Stimulated activated naive CD8-positive, alpha-beta T cell treated with anti-CD3 and anti-CD28 coated beads, Interleukin-15, Interleukin-2, amounts not matched to agents 100 ng/mL and 50 ng/mL, for 24 hours (primary cell): ENCODE measurements around the gene MYO7A.

Experiments
- H3K27ac Mint-ChIP-seq: one replicate; pipeline ENCODE4 v1.8.0; 2021; ENCODE audit warnings: mild to moderate bottlenecking, mixed read lengths
- H3K27me3 Mint-ChIP-seq: one replicate; pipeline ENCODE4 v1.8.0; 2021; ENCODE audit warnings: mixed read lengths
- H3K36me3 Mint-ChIP-seq: one replicate; pipeline ENCODE4 v1.8.0; 2021; ENCODE audit warnings: low read depth, mixed read lengths
- H3K4me1 Mint-ChIP-seq: one replicate; pipeline ENCODE4 v1.8.0; 2021; ENCODE audit warnings: low read depth, mixed read lengths
- H3K4me3 Mint-ChIP-seq: one replicate; pipeline ENCODE4 v1.8.0; 2021; ENCODE audit warnings: mild to moderate bottlenecking, mixed read lengths
- H3K9me3 Mint-ChIP-seq: one replicate; pipeline ENCODE4 v1.8.0; 2021; ENCODE audit warnings: mixed read lengths

MYO7A gene

DNA sequence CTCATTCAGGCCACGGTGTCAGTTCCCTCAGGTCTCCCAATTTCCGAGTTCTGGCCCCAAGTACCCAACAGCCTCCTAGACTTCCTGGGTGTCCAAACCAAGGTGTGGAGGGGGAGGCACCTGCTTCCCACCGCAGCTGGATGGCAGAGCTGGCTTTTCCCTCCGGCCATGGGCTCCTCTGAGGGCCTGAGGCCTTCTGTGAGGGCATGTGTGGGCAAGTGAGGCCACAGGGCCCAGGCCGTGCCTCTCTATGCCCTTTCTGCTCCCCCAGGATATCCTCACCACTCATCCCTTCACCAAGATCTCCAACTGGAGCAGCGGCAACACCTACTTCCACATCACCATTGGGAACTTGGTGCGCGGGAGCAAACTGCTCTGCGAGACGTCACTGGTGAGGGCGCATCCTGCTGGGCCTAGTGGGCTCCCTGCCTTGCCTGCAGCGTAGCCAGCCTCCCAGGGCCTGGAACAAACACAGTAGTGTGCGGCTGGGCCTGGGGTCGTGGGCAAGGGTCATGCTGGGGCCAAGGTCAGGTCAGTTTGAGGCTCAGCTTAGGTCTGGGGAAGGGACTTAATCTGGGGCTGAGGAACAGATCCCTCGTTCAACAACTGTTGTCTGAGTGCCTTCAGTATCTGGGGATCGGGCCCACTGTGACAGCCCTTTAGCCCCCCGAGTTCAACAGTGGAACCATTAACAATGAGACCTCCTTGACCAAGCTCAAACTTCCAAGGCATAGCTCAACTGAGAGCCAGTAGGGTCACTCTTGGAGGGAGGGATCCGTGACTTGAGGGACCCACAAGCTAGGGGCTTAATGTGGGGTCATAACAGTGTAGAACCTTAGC lies 85.8 kb downstream of the MYO7A start:
- Mint-ChIP-seq H3K27me3 (no peaks in the 10 kb centered on the region), H3K9me3 (no peaks in the 10 kb centered on the region), H3K4me1 (no peaks in the 10 kb centered on the region), H3K36me3 (no peaks in the 10 kb centered on the region), H3K27ac (no peak overlapping the region), H3K4me3 (no peak overlapping the region)

GRCh38 chr11:77214557-77214956 lies 86.5 kb downstream of the MYO7A start:
- Mint-ChIP-seq H3K4me3 (no peak overlapping the region), H3K36me3 (no peaks in the 10 kb centered on the region), H3K27ac (no peak overlapping the region), H3K27me3 (no peaks in the 10 kb centered on the region), H3K9me3 (no peaks in the 10 kb centered on the region), H3K4me1 (no peaks in the 10 kb centered on the region)

DNA sequence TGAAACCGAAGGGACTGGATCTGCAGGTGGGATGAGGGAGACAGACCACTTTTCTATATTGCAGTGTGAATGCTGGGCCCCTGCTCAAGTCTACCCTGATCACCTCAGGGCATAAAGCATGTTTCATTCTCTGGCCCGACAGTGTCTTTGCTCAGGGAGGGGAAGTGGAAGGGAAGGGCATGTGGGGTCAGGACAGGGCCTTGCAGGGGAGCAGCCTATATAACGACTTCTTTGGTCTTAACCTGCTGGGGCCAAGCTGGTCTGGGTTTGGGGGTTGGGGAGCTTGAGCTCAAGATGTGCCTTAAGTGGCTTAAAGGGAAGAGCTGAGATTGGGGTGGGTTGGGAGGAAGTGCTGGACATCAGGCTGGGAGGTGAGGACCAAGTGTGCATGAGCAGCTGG lies 87.1 kb downstream of the MYO7A start:
- Mint-ChIP-seq H3K27me3 (no peaks in the 10 kb centered on the region), H3K27ac (no peak overlapping the region), H3K4me1 (no peaks in the 10 kb centered on the region), H3K36me3 (no peaks in the 10 kb centered on the region), H3K4me3 (no peak overlapping the region), H3K9me3 (no peaks in the 10 kb centered on the region)

DNA sequence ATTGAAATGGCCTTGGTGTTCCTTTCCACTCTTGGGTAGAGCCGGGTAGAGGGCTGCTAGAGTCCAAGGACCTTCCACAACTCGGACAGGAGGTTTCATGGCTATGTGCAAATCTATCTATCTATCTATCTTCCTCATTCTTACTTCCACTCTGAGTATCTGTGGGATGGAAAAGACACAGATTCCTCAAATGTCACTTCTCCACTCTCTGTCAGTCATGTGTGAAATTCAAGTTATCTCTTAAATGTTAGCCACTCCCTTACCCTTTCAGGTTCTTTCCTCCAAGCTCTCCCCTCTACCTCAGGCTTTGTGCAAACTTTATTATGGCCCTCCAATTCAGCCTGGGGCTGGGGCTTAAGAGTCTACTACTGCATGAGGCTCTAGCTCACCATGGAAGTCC lies 89.1 kb downstream of the MYO7A start:
- Mint-ChIP-seq H3K4me3 (no peak overlapping the region), H3K9me3 (no peaks in the 10 kb centered on the region), H3K27me3 (peaks cover 9% of the 10 kb centered on the region), H3K36me3 (no peaks in the 10 kb centered on the region), H3K4me1 (no peaks in the 10 kb centered on the region), H3K27ac (no peak overlapping the region)

- Mint-ChIP-seq H3K4me3 (no peak overlapping the region), H3K27me3 (peaks cover 27% of the 10 kb centered on the region), H3K4me1 (no peaks in the 10 kb centered on the region), H3K36me3 (no peaks in the 10 kb centered on the region), H3K27ac (no peak overlapping the region), H3K9me3 (no peaks in the 10 kb centered on the region)
Measured at GRCh38 chr11:77223797-77224196, 95.8 kb downstream of the MYO7A start.

- H3K9me3 Mint-ChIP-seq: no peaks in the 10 kb centered on the region
- no peak overlapping the region for H3K27ac Mint-ChIP-seq
- H3K4me1 Mint-ChIP-seq: no peaks in the 10 kb centered on the region
Measured at GRCh38 chr11:77230878-77231605, 103.0 kb downstream of the MYO7A start.

DNA sequence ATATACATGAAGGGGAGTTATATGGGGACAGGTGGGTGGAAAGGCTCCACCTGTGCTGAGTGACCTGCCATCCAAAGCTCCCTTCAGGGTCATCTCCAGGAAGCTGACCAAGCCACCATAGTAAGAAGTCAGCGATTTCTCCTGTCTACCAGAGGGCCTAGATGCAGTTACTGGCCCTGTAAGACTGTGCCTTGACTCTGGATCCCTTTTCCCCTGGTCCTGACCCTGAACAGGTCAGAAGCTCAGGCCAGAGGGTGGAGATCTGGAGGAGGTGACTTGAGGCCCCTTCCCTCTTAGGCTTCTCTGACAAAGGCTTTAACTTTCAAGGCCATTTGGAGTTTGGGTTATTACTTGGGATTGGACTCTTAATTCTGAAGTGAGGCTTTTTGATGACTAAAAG lies 103.8 kb downstream of the MYO7A start:
- H3K27me3 Mint-ChIP-seq: peaks cover 15% of the 10 kb centered on the region
- H3K36me3 Mint-ChIP-seq: no peaks in the 10 kb centered on the region
- H3K27ac Mint-ChIP-seq: no peak overlapping the region
- H3K4me3 Mint-ChIP-seq: no peak overlapping the region
- H3K9me3 Mint-ChIP-seq: no peaks in the 10 kb centered on the region
- no peaks in the 10 kb centered on the region for H3K4me1 Mint-ChIP-seq

More at GRCh38 chr11:77230878-77231605, 103.0 kb downstream of the MYO7A start:
- Mint-ChIP-seq H3K27me3 (peaks cover 16% of the 10 kb centered on the region), H3K36me3 (no peaks in the 10 kb centered on the region), H3K4me3 (no peak overlapping the region)

- no peak overlapping the region for H3K27ac Mint-ChIP-seq
- no peak overlapping the region for H3K4me3 Mint-ChIP-seq
- H3K9me3 Mint-ChIP-seq: no peaks in the 10 kb centered on the region
- H3K4me1 Mint-ChIP-seq: no peaks in the 10 kb centered on the region
- H3K36me3 Mint-ChIP-seq: no peaks in the 10 kb centered on the region
- H3K27me3 Mint-ChIP-seq: peaks cover 11% of the 10 kb centered on the region
Measured at GRCh38 chr11:77232242-77232641, 104.2 kb downstream of the MYO7A start.

GRCh38 chr11:77233011-77233410 lies 105.0 kb downstream of the MYO7A start:
- Mint-ChIP-seq H3K27me3 (peaks cover 10% of the 10 kb centered on the region), H3K4me1 (no peaks in the 10 kb centered on the region), H3K9me3 (no peaks in the 10 kb centered on the region), H3K27ac (no peak overlapping the region), H3K4me3 (no peak overlapping the region), H3K36me3 (no peaks in the 10 kb centered on the region)

DNA sequence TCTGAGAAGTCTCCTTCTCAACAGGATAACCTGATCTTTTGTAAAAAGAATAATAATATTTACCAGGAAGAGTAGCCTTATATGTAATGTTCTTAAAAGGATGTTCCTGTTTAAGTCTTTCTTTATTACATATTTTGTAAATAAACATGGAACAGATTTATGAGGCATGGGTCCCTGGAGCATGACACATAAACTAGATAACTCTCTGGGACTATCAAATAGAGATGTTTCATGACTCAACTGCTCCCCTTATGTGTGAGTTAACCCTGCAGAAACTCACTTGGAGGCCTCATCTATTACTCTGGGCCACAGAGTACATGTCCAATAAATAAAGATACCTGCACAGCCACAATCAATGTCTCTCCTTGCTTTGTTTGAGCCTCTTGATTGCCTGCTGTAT lies 108.9 kb downstream of the MYO7A start:
- Mint-ChIP-seq H3K9me3 (peaks cover 4% of the 10 kb centered on the region), H3K27me3 (peaks cover 17% of the 10 kb centered on the region), H3K4me3 (no peak overlapping the region), H3K27ac (no peak overlapping the region), H3K36me3 (no peaks in the 10 kb centered on the region), H3K4me1 (no peaks in the 10 kb centered on the region)

GRCh38 chr11:77244277-77245027 lies 116.4 kb downstream of the MYO7A start:
- peaks cover 7% of the 10 kb centered on the region for H3K27me3 Mint-ChIP-seq
- peaks cover 4% of the 10 kb centered on the region for H3K9me3 Mint-ChIP-seq
- H3K36me3 Mint-ChIP-seq: no peaks in the 10 kb centered on the region
- H3K4me1 Mint-ChIP-seq: peaks cover 12% of the 10 kb centered on the region
- H3K27ac Mint-ChIP-seq: peak overlapping the region; percentile 59
- H3K4me3 Mint-ChIP-seq: no peak overlapping the region

- Mint-ChIP-seq H3K9me3 (peaks cover 8% of the 10 kb centered on the region), H3K4me1 (peaks cover 28% of the 10 kb centered on the region), H3K27ac (no peak overlapping the region), H3K4me3 (no peak overlapping the region), H3K27me3 (no peaks in the 10 kb centered on the region), H3K36me3 (no peaks in the 10 kb centered on the region)
Measured at GRCh38 chr11:77249427-77249826, 121.4 kb downstream of the MYO7A start.

GRCh38 chr11:77250881-77251640 lies 123.0 kb downstream of the MYO7A start:
- peaks cover 4% of the 10 kb centered on the region for H3K27me3 Mint-ChIP-seq
- peaks cover 23% of the 10 kb centered on the region for H3K4me1 Mint-ChIP-seq
- H3K9me3 Mint-ChIP-seq: peaks cover 8% of the 10 kb centered on the region
- no peak overlapping the region for H3K27ac Mint-ChIP-seq
- no peaks in the 10 kb centered on the region for H3K36me3 Mint-ChIP-seq
- H3K4me3 Mint-ChIP-seq: no peak overlapping the region

DNA sequence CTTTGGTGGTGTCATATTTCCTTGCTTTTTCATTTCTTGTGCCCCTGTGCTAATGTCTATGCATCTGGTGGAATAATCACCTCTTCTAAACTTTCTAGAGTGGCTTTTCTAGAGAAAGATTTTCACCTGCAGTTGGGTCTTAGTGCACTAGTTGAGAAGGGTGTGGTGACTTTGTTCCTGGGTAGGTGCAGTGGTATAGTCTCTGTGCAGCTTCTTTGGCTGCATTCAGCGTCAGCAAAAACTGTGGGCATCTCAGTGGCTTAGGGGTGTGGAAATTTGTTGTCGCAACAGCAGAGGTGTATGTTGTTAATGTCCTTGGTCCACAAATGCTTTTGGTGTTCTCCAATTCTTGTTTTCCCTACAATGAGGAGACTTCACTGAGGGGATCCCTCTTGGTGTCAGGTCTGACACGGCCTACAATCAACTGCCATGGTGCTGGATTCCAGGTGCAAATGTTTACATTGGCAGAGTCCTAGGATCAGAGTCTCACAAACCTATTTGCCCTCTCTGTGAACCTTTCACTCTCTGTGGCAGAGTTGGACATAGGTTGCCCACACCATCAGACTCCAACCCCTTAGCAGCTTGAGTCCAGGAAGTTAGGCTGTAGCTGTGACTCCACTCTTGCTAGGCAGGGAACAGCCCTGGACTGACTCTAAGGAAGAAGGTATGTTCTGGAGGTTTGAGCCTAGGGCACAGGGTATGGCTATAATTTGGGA lies 124.7 kb downstream of the MYO7A start:
- Mint-ChIP-seq H3K27ac (no peak overlapping the region), H3K4me3 (no peak overlapping the region), H3K4me1 (peaks cover 23% of the 10 kb centered on the region)

More for the DNA sequence above, 124.7 kb downstream of the MYO7A start:
- H3K9me3 Mint-ChIP-seq: peaks cover 8% of the 10 kb centered on the region
- H3K36me3 Mint-ChIP-seq: no peaks in the 10 kb centered on the region
- H3K27me3 Mint-ChIP-seq: peaks cover 6% of the 10 kb centered on the region
